Thoracic aorta (tissue), 2 donors: ENCODE data around the gene WNT6. TPM values are rescaled to one million over a fixed set of nuclear protein-coding genes. Genes with fewer than 3 reads are reported as not detected.

Experiments used
- ATAC-seq: fragments of 150-250 bp; one replicate; pipeline ENCODE4 v1.8.0; 2017; ENCODE audit warnings: low read depth; ENCODE audit not compliant: insufficient number of reproducible peaks, low FRiP score
- DNase-seq: peaks from one replicate; pipeline ENCODE4 v3.0.0-alpha.2; 2020; ENCODE audit warnings: low spot score
- H3K27ac ChIP-seq, 2 donors: fragments of 200-600 bp; sonication (generic); 1 replicate in 1 of 2; 2 replicates in 1 of 2; pipeline ENCODE4 v1.5.1; 2016; ENCODE audit warnings: mild to moderate bottlenecking in 2 of 2, moderate library complexity in 2 of 2
- H3K27me3 ChIP-seq: fragments of 200-600 bp; sonication (generic); replicated peaks from 2 replicates; pipeline ENCODE4 v1.6.0; 2016; ENCODE audit warnings: mild to moderate bottlenecking; ENCODE audit not compliant: insufficient read depth
- H3K36me3 ChIP-seq: fragments of 200-600 bp; sonication (generic); one replicate; pipeline ENCODE4 v1.5.1; 2016
- H3K4me1 ChIP-seq, 2 donors: fragments of 200-600 bp; sonication (generic); 1 replicate in 1 of 2; 2 replicates in 1 of 2; pipeline versions ENCODE4 v1.5.1 to v1.6.0; 2016; ENCODE audit warnings: low read depth in 2 of 2, mild to moderate bottlenecking in 1 of 2; ENCODE audit not compliant: control insufficient read depth in 1 of 2
- H3K4me3 ChIP-seq: fragments of 200-600 bp; sonication (generic); 2 replicates; pipeline ENCODE4 v1.5.1; 2016; ENCODE audit warnings: mild to moderate bottlenecking
- H3K9me3 ChIP-seq: fragments of 200-600 bp; sonication (generic); 2 replicates; pipeline ENCODE4 v1.5.1; 2016
- total RNA-seq, 2 donors: library from RNA; depleted of rRNA; stranded (reverse); fragments of >200 nt; gene quantifications; one replicate each; pipeline versions ENCODE4 v1.1.0 to v1.2.3, GENCODE V29; 2016
- TF ChIP-seq, protein P1 (sequence below): fragments of 200-600 bp; sonication (generic); IDR thresholded peaks from one replicate; pipeline ENCODE4 v1.5.1; 2019; ENCODE audit warnings: antibody characterized with exemption

The WNT6 gene
- total RNA-seq, 2 donors from 2014 or later: 0.27 to 2.5 TPM

DNA sequence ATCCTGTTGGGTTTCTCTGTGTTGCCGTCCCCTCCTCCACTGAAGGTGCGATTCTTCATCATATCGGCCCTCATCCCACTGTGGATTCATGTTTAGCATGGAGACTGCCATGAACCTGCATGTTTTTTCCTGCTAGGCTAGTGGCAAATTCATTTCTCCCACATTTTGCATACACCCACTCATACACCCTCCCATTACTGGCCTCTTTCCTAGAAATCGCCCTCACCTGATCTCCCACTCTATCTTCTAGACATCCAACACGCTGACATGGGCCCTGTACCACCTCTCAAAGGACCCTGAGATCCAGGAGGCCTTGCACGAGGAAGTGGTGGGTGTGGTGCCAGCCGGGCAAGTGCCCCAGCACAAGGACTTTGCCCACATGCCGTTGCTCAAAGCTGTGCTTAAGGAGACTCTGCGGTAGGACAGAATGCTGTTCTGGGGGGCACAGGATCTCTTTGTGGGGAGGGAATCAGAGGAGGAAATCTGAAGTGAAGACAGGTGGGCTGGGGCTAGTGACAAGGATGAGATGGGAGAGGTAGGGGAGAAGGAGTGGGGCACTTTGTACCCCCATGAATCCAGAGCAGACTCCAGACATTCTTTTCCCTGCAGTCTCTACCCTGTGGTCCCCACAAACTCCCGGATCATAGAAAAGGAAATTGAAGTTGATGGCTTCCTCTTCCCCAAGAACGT is 45.7 kb upstream of the WNT6 start:
- Histone ChIP-seq H3K9me3 (no peaks in the 10 kb centered on the region), H3K4me1 (no peaks in the 10 kb centered on the region), H3K36me3 (peaks cover 41% of the 10 kb centered on the region), H3K27me3 (no peaks in the 10 kb centered on the region), H3K4me3 (no peak overlapping the region), H3K27ac (no peak overlapping the region)
- TF ChIP-seq, protein P1, sequence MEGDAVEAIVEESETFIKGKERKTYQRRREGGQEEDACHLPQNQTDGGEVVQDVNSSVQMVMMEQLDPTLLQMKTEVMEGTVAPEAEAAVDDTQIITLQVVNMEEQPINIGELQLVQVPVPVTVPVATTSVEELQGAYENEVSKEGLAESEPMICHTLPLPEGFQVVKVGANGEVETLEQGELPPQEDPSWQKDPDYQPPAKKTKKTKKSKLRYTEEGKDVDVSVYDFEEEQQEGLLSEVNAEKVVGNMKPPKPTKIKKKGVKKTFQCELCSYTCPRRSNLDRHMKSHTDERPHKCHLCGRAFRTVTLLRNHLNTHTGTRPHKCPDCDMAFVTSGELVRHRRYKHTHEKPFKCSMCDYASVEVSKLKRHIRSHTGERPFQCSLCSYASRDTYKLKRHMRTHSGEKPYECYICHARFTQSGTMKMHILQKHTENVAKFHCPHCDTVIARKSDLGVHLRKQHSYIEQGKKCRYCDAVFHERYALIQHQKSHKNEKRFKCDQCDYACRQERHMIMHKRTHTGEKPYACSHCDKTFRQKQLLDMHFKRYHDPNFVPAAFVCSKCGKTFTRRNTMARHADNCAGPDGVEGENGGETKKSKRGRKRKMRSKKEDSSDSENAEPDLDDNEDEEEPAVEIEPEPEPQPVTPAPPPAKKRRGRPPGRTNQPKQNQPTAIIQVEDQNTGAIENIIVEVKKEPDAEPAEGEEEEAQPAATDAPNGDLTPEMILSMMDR: no peak
- DNase-seq: no peak
- ATAC-seq: no peak

DNA sequence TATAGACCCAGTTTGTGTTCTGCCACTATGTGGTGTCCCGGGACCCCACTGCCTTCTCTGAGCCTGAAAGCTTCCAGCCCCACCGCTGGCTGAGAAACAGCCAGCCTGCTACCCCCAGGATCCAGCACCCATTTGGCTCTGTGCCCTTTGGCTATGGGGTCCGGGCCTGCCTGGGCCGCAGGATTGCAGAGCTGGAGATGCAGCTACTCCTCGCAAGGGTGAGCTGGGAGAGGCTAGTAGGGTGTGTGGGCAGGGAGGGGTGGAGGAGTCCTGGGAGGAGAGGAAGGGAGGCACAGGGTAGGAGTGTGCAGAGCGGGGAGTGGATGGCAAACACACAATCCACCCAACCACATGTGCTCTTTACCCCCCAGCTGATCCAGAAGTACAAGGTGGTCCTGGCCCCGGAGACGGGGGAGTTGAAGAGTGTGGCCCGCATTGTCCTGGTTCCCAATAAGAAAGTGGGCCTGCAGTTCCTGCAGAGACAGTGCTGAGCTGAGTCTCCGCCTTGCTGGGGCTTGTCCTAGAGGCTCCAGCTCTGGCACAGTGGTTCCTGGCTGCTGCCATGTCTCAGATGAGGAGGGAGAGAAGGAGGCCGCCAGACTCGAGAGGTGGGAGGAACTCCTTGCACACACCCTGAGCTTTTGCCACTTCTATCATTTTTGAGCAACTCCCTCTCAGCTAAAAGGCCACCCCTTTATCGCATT is 44.9 kb upstream of the WNT6 start:
- Histone ChIP-seq H3K9me3 (no peaks in the 10 kb centered on the region), H3K27me3 (no peaks in the 10 kb centered on the region), H3K27ac (no peak overlapping the region), H3K4me1 (no peaks in the 10 kb centered on the region), H3K36me3 (peaks cover 46% of the 10 kb centered on the region), H3K4me3 (no peak overlapping the region)
- TF ChIP-seq, protein P1: no peak
- no peak for ATAC-seq
- no peak for DNase-seq

GRCh38 chr2:218815244-218815637 is 44.4 kb upstream of the WNT6 start:
- peaks cover 46% of the 10 kb centered on the region for H3K36me3 ChIP-seq

DNA sequence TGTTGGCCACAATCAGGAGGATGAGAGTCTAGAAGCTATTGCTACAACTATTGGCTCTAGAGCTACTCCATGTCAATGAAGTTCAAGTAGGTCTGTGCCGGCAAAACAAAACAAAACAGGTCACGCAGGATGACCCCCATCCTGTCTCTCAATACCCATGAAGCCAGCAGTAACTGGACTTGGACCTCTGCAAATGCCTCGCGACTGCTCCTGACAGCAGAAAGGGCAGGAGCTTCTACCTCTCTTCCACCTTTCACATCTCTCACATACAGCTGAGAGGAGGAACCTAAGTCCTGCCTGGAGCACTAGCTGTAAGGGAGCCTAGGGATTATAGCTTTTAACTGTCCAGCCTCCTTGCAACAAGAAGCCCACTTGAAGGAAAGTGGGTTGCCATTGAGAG is 44.0 kb upstream of the WNT6 start:
- no peak for DNase-seq
- no peaks in the 10 kb centered on the region for H3K9me3 ChIP-seq
- TF ChIP-seq, protein P1: no peak

More at GRCh38 chr2:218815244-218815637, 44.4 kb upstream of the WNT6 start:
- no peaks in the 10 kb centered on the region for H3K9me3 ChIP-seq
- TF ChIP-seq, protein P1: no peak
- H3K27me3 ChIP-seq: no peaks in the 10 kb centered on the region
- DNase-seq: no peak
- no peak overlapping the region for H3K4me3 ChIP-seq
- no peak overlapping the region for H3K27ac ChIP-seq
- no peak for ATAC-seq
- H3K4me1 ChIP-seq: no peaks in the 10 kb centered on the region

DNA sequence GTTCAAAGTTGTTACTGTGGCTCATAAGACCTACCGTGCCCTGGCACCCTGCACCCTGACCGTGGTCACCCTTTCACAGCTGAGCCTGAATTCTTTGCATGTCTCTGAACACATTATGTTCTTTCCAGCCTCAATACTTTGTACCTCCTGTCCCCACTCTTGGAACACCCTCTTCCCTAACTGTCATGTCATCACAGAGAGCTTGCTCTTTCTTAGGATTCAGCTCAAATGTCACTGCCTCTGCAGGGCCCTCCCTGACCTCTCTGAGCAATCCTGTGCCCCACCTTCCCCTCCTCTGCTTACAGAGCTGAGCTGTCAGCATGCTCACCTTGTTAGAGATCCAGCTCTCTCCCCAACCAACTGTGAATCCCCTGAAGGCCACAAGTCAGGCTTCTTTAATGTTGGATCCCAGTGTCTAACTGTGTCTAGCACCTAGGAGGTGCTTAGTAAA is 43.0 kb upstream of the WNT6 start:
- DNase-seq: no peak
- TF ChIP-seq, protein P1: no peak
- no peaks in the 10 kb centered on the region for H3K4me1 ChIP-seq
- no peaks in the 10 kb centered on the region for H3K9me3 ChIP-seq
- no peak overlapping the region for H3K4me3 ChIP-seq
- no peak overlapping the region for H3K27ac ChIP-seq
- peaks cover 49% of the 10 kb centered on the region for H3K36me3 ChIP-seq
- H3K27me3 ChIP-seq: no peaks in the 10 kb centered on the region
- no peak for ATAC-seq

More for the DNA sequence above, 44.0 kb upstream of the WNT6 start:
- no peaks in the 10 kb centered on the region for H3K27me3 ChIP-seq
- H3K4me1 ChIP-seq: no peaks in the 10 kb centered on the region
- H3K4me3 ChIP-seq: no peak overlapping the region
- H3K36me3 ChIP-seq: peaks cover 46% of the 10 kb centered on the region
- H3K27ac ChIP-seq: no peak overlapping the region
- no peak for ATAC-seq
